Neuronal stem cell (in vitro differentiated cells): ENCODE measurements around the gene MAGEA2.
"Not testable (repeated sequence)": the region's sequence is repeated elsewhere in the genome, so short reads cannot be mapped to it uniquely, and the experiment has no call there.

ENCODE experiments used
- DNase-seq: peaks from one replicate; pipeline ENCODE4 v3.0.0-alpha.2; 2013; ENCODE audit warnings: low spot score
- H2AFZ ChIP-seq: one replicate; pipeline ENCODE4 v1.6.1; 2013; ENCODE audit warnings: mild to moderate bottlenecking, low read length, inconsistent platforms
- H2AK5ac ChIP-seq: 2 replicates; pipeline ENCODE4 v1.6.1; 2013; ENCODE audit warnings: low read depth, mild to moderate bottlenecking, inconsistent platforms, low read length, moderate library complexity, mixed read lengths
- H2BK120ac ChIP-seq: 2 replicates; pipeline ENCODE4 v1.6.1; 2013; ENCODE audit warnings: low read depth, mild to moderate bottlenecking, inconsistent platforms, low read length, moderate library complexity, mixed read lengths
- H2BK12ac ChIP-seq: one replicate; pipeline ENCODE4 v1.6.1; 2013; ENCODE audit warnings: low read length, inconsistent platforms
- H2BK15ac ChIP-seq: 2 replicates; pipeline ENCODE4 v1.6.1; 2013; ENCODE audit warnings: mild to moderate bottlenecking, low read length, inconsistent platforms, mixed read lengths
- H2BK5ac ChIP-seq: one replicate; pipeline ENCODE4 v1.6.1; 2013; ENCODE audit warnings: inconsistent platforms, mild to moderate bottlenecking, low read length, moderate library complexity
- H3K14ac ChIP-seq: one replicate; pipeline ENCODE4 v1.6.1; 2013; ENCODE audit warnings: low read length, inconsistent platforms
- H3K18ac ChIP-seq: 2 replicates; pipeline ENCODE4 v1.6.1; 2013; ENCODE audit warnings: low read length, inconsistent platforms
- H3K23ac ChIP-seq: 2 replicates; pipeline ENCODE4 v1.6.1; 2013; ENCODE audit warnings: low read depth, mild to moderate bottlenecking, mixed read lengths, low read length, inconsistent platforms; ENCODE audit not compliant: poor library complexity
- H3K27ac ChIP-seq: replicated peaks from 3 replicates; pipeline ENCODE4 v1.5.1; 2013; ENCODE audit warnings: low read length, inconsistent platforms
- H3K27me3 ChIP-seq, 3 experiments: 2 replicates each; pipeline ENCODE4 v1.6.1; 2013; ENCODE audit warnings: low read length in 3 of 3, mild to moderate bottlenecking in 2 of 3, inconsistent platforms in 1 of 3, low read depth in 1 of 3, mixed read lengths in 1 of 3, moderate library complexity in 1 of 3; ENCODE audit not compliant: control insufficient read depth in 3 of 3, insufficient read depth in 3 of 3
- H3K36me3 ChIP-seq, 2 donors: replicated peaks in 1 of 2; 2 replicates each; pipeline ENCODE4 v1.6.1; 2013; ENCODE audit warnings: low read length in 2 of 2; ENCODE audit not compliant: control insufficient read depth in 2 of 2, insufficient read depth in 2 of 2
- H3K4ac ChIP-seq: 2 replicates; pipeline ENCODE4 v1.6.1; 2013; ENCODE audit warnings: inconsistent platforms, mild to moderate bottlenecking, low read length, moderate library complexity
- H3K4me1 ChIP-seq, 2 donors: 1 replicate in 1 of 2; 2 replicates in 1 of 2; pipeline ENCODE4 v1.6.1; 2013; ENCODE audit warnings: low read length in 2 of 2, low read depth in 1 of 2; ENCODE audit not compliant: control insufficient read depth in 2 of 2, insufficient read depth in 1 of 2
- H3K4me2 ChIP-seq: one replicate; pipeline ENCODE4 v1.6.1; 2013; ENCODE audit warnings: mild to moderate bottlenecking, low read length, inconsistent platforms; ENCODE audit not compliant: insufficient read depth, poor library complexity, severe bottlenecking
- H3K4me3 ChIP-seq, 2 donors: 2 replicates each; pipeline ENCODE4 v1.5.1; 2013; ENCODE audit warnings: low read length in 2 of 2, mild to moderate bottlenecking in 2 of 2, inconsistent platforms in 1 of 2, moderate library complexity in 1 of 2
- H3K79me1 ChIP-seq: one replicate; pipeline ENCODE4 v1.6.1; 2013; ENCODE audit warnings: low read depth, mild to moderate bottlenecking, inconsistent platforms, low read length, moderate library complexity
- H3K9ac ChIP-seq: one replicate; pipeline ENCODE4 v1.6.1; 2013; ENCODE audit warnings: mild to moderate bottlenecking, low read depth, low read length, inconsistent platforms; ENCODE audit not compliant: poor library complexity
- H3K9me3 ChIP-seq, 2 donors: replicated peaks in 1 of 2; 2 replicates each; pipeline versions ENCODE3 to v1.6.1; 2013; ENCODE audit warnings: low read length in 2 of 2, mild to moderate bottlenecking in 2 of 2, inconsistent platforms in 1 of 2, low read depth in 1 of 2, mixed read lengths in 1 of 2, moderate library complexity in 1 of 2; ENCODE audit not compliant: control insufficient read depth in 2 of 2, insufficient read depth in 1 of 2
- H4K8ac ChIP-seq: one replicate; pipeline ENCODE4 v1.6.1; 2013; ENCODE audit warnings: low read depth, mild to moderate bottlenecking, inconsistent platforms, low read length, moderate library complexity
- H4K91ac ChIP-seq: one replicate; pipeline ENCODE4 v1.6.1; 2013; ENCODE audit warnings: low read length, low read depth, mild to moderate bottlenecking, inconsistent platforms; ENCODE audit not compliant: poor library complexity
- WGBS, 2 donors: extraction: QIAGEN DNeasy Blood & Tissue Kit; methylation state at CpG; one replicate each; pipeline ENCODE4 v1.1.7; 2013; ENCODE audit warnings: missing lambda C conversion rate in 2 of 2, mixed read lengths in 1 of 2; ENCODE audit not compliant: insufficient read length in 2 of 2, insufficient replicate concordance in 1 of 2; ENCODE audit errors: extremely low coverage in 2 of 2; 5-methylcytosine and 5-hydroxymethylcytosine counted together

Gene MAGEA2

DNA sequence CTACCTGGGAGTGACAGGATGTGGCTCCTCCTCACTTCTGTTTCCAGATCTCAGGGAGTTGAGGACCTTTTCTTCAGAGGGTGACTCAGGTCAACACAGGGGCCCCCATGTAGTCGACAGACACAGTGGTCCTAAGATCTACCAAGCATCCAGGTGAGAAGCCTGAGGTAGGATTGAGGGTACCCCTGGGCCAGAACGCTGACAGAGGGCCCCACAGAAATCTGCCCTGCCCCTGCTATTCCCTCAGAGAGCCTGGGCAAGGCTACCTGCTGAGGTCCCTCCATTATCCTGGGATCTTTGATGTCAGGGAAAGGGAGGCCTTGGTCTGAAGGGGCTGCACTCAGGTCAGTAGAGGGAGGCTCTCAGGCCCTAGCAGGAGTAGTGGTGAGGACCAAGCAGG is 18.5 kb downstream of the MAGEA2 start:
- Histone ChIP-seq H3K23ac (no peak overlapping the region), H2BK12ac (no peak overlapping the region), H3K18ac (no peak overlapping the region), H3K4me2 (no peak overlapping the region), H2BK5ac (no peak overlapping the region), H4K91ac (no peak overlapping the region), H4K8ac (peak overlapping the region; percentile 43), H2AK5ac (no peak overlapping the region), H3K4me3 (no peak overlapping the region), H3K79me1 (no peaks in the 10 kb centered on the region), H2BK120ac (no peak overlapping the region), H3K4ac (no peak overlapping the region), H3K36me3 (no peaks in the 10 kb centered on the region), H2AFZ (no peak overlapping the region), H3K9me3 (no peaks in the 10 kb centered on the region), H3K4me1 (no peaks in the 10 kb centered on the region), H3K27ac (no peak overlapping the region), H2BK15ac (no peak overlapping the region), H3K9ac (no peak overlapping the region), H3K14ac (no peak overlapping the region), H3K27me3 (no peaks in the 10 kb centered on the region)
- no CpG with 5 or more reads among the region's 2 CpGs for WGBS, 2 donors
- DNase-seq, result no peak

DNA sequence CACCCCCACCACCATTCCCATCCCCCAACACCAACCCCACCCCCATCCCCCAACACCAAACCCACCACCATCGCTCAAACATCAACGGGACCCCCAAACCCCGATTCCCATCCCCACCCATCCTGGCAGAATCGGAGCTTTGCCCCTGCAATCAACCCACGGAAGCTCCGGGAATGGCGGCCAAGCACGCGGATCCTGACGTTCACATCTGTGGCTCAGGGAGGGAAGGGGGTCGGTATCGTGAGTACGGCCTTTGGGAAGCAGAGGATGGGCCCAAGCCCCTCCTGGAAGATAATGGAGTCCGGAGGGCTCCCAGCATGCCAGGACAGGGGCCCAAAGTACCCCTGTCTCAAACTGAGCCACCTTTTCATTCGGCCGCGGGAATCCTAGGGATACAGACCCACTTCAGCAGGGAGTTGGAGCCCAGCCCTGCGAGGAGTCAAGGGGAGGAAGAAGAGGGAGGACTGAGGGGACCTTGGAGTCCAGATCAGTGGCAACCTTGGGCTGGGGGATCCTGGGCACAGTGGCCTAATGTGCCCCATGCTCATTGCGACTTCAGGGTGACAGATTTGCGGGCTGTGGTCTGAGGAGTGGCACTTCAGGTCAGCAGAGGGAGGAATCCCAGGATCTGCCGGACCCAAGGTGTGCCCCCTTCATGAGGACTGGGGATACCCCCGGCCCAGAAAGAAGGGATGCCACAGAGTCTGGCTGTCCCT is 19.3 kb downstream of the MAGEA2 start:
- not testable (repeated sequence) for H3K27me3 ChIP-seq, H3K9ac ChIP-seq, H3K4me3 ChIP-seq, H3K14ac ChIP-seq, H3K18ac ChIP-seq, H3K4me2 ChIP-seq, H2BK15ac ChIP-seq, H4K8ac ChIP-seq, H3K9me3 ChIP-seq, H3K4ac ChIP-seq, DNase-seq, H3K27ac ChIP-seq, H3K23ac ChIP-seq, H2AK5ac ChIP-seq, H2BK120ac ChIP-seq, H3K36me3 ChIP-seq, H2BK12ac ChIP-seq, H4K91ac ChIP-seq, H3K79me1 ChIP-seq, H3K4me1 ChIP-seq, H2BK5ac ChIP-seq, H2AFZ ChIP-seq
- WGBS, 2 donors, result no CpG with 5 or more reads among the region's 22 CpGs

DNA sequence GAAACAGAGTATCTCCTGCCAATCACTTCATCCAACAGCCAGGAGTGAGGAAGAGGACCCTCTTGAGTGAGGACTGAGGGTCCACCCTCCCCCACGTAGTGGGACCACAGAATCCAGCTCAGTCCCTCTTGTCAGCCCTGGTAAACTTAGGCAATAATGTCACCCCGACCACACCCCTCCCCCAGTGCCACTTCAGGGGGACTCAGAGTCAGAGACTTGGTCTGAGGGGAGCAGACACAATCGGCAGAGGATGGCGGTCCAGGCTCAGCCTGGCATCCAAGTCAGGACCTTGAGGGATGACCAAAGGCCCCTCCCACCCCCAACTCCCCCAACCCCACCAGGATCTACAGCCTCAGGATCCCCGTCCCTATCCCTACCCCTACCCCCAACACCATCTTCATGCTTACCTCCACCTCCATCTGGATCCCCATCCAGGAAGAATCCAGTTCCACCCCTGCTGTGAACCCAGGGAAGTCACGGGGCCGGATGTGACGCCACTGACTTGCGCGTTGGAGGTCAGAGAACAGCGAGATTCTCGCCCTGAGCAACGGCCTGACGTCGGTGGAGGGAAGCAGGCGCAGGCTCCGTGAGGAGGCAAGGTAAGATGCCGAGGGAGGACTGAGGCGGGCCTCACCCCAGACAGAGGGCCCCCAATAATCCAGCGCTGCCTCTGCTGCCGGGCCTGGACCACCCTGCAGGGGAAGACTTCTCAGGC is 20.2 kb downstream of the MAGEA2 start, which contains the start of the genes CSAG1 and MAGEA12:
Gene CSAG1 (minus strand): TSS at position 461 of the 715 bp plus-strand sequence. CDS start 1,261 bp downstream, outside the sequence.
Gene MAGEA12 (plus strand): TSS at position 497 of the 715 bp plus-strand sequence. CDS start 2,405 bp downstream, outside the sequence.
- no peak within 1 kb of the TSS for H2BK5ac ChIP-seq
- DNase-seq, result no peak
- WGBS, 2 donors, result no CpG with 5 or more reads among the region's 21 CpGs

DNA sequence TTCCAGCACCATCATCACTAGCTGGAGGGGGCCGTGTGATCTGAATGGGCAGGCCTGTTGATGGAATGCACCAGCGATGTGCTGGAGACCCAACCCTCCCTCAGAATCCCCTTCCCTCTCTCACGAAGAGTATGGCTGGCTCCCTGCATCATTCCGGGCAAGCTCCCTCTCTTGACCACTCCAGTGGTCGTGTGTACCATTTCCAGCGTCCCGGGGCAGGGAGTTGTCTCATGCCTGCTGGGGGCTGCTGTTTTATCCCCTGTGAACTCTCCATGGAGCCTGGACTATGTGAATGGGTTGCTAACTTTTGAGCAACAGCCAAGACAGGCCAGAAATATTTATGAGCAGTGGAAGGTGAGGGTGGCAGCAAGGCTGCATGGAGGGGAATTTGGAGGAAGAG is 28.2 kb downstream of the MAGEA2 start:
- peaks cover 0 to 3% (median 0%) of the 10 kb centered on the region in 3 experiments for H3K27me3 ChIP-seq

More for the DNA sequence above, 20.2 kb downstream of the MAGEA2 start, which contains the start of the genes CSAG1 and MAGEA12:
- no peak within 1 kb of the TSS for H3K4me2 ChIP-seq
- H2BK120ac ChIP-seq, result no peak within 1 kb of the TSS
- H2AK5ac ChIP-seq, result no peak within 1 kb of the TSS
- H3K36me3 ChIP-seq, result no peaks in the 10 kb centered on the region
- H3K79me1 ChIP-seq, result no peaks in the 10 kb centered on the region
- H4K8ac ChIP-seq, result no peak within 1 kb of the TSS
- no peaks in the 10 kb centered on the region for H3K4me1 ChIP-seq
- no peak within 1 kb of the TSS for H3K23ac ChIP-seq
- H3K27me3 ChIP-seq, result no peaks in the 10 kb centered on the region
- no peaks in the 10 kb centered on the region for H3K9me3 ChIP-seq
- no peak within 1 kb of the TSS for H2BK15ac ChIP-seq
- H3K14ac ChIP-seq, result no peak within 1 kb of the TSS
- no peak within 1 kb of the TSS for H3K27ac ChIP-seq
- H2BK12ac ChIP-seq, result no peak within 1 kb of the TSS
- H4K91ac ChIP-seq, result no peak within 1 kb of the TSS
- H2AFZ ChIP-seq, result no peak within 1 kb of the TSS
- H3K4me3 ChIP-seq, result no peak within 1 kb of the TSS
- no peak within 1 kb of the TSS for H3K18ac ChIP-seq
- H3K4ac ChIP-seq, result no peak within 1 kb of the TSS
- no peak within 1 kb of the TSS for H3K9ac ChIP-seq

More for the DNA sequence above, 28.2 kb downstream of the MAGEA2 start:
- Histone ChIP-seq H3K36me3 (no peaks in the 10 kb centered on the region), H2AFZ (no peak overlapping the region), H3K18ac (no peak overlapping the region), H3K14ac (no peak overlapping the region), H3K4me1 (no peaks in the 10 kb centered on the region), H2BK5ac (no peak overlapping the region), H3K4me3 (no peak overlapping the region), H3K9me3 (no peaks in the 10 kb centered on the region), H3K79me1 (no peaks in the 10 kb centered on the region), H3K4me2 (no peak overlapping the region), H3K23ac (no peak overlapping the region), H3K27ac (no peak overlapping the region), H2BK120ac (no peak overlapping the region), H4K8ac (no peak overlapping the region), H2BK15ac (no peak overlapping the region), H3K9ac (no peak overlapping the region), H2BK12ac (no peak overlapping the region), H3K4ac (no peak overlapping the region), H2AK5ac (no peak overlapping the region), H4K91ac (no peak overlapping the region)
- WGBS, 2 donors, result no CpG with 5 or more reads among the region's 7 CpGs
- DNase-seq, result no peak
